NT2/D1 (cell line): ENCODE data around the gene SLC6A8.

ENCODE experiments used
- DNase-seq: peaks from one replicate; pipeline ENCODE4 v3.0.0-alpha.2; 2011; ENCODE audit warnings: low read depth, low spot score
- H3K27me3 ChIP-seq: 2 replicates; pipeline ENCODE4 v1.6.0; 2011; ENCODE audit warnings: mild to moderate bottlenecking; ENCODE audit not compliant: insufficient read length, insufficient read depth
- H3K36me3 ChIP-seq: 2 replicates; pipeline ENCODE4 v1.6.1; 2011; ENCODE audit warnings: mild to moderate bottlenecking, low read length, mixed read lengths; ENCODE audit not compliant: insufficient read depth, insufficient read length
- H3K4me1 ChIP-seq: 2 replicates; pipeline ENCODE4 v1.5.1; 2011; ENCODE audit not compliant: insufficient read depth, insufficient read length
- H3K4me3 ChIP-seq: 2 replicates; pipeline ENCODE4 v1.5.1; 2011; ENCODE audit warnings: low read depth; ENCODE audit not compliant: insufficient read length
- H3K9ac ChIP-seq: 2 replicates; pipeline ENCODE4 v1.6.0; 2011; ENCODE audit warnings: low read depth; ENCODE audit not compliant: insufficient read length
- H3K9me3 ChIP-seq: 2 replicates; pipeline ENCODE4 v1.5.1; 2011; ENCODE audit warnings: mild to moderate bottlenecking, low read length; ENCODE audit not compliant: insufficient read depth
- SUZ12 ChIP-seq: IDR thresholded peaks from 2 replicates; pipeline ENCODE4 v1.6.1; 2011; ENCODE audit not compliant: insufficient read length, insufficient read depth; ENCODE audit errors: extremely low read depth
- YY1 ChIP-seq: IDR thresholded peaks from 2 replicates; pipeline ENCODE4 v1.6.1; 2011; ENCODE audit not compliant: insufficient read length, insufficient read depth
- ZNF274 ChIP-seq: IDR thresholded peaks from 2 replicates; pipeline ENCODE4 v1.6.1; 2011; ENCODE audit warnings: mild to moderate bottlenecking, low read depth, low read length

The SLC6A8 gene

DNA sequence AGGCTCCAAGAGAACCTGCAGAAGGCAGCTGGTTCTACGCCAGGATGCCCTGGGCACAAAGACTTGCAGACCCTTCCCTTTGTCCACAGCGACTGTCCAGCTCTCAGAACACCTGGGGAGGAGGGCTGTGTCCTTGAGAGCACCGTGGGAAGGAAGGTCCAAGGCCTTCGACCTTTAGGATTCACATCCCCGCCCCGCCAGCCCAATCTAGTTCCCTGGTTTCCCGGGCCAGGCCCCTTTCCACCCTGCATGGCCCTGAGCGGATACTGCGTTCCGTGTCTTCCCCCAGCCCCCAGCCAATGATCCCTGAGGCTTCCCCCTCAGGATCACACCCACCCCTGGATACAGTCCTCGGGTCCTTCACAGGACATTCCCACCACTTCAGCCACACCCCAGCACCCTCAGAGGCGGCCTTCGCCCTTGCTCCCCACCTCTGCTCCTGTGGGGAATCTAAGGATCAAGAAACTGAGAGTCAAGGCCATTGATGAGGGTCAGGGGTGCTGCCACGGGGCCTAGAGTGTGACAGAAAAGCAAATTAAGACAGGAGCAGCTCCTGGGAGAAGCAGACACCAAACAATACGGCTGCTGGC is 46.0 kb downstream of the SLC6A8 start:
- 0 out of 2 replicates have a peak, but pooled peaks cover 6% of the 10 kb centered on the region for H3K9me3 ChIP-seq
- no peak overlapping the region for H3K9ac ChIP-seq
- no peak overlapping the region for H3K4me3 ChIP-seq
- DNase-seq, result no peak
- no peak for TF ChIP-seq ZNF274
- TF ChIP-seq YY1, result no peak
- no peak for TF ChIP-seq SUZ12
- H3K36me3 ChIP-seq, result peaks cover 10% of the 10 kb centered on the region
- no peaks in the 10 kb centered on the region for H3K27me3 ChIP-seq
- peaks cover 2% of the 10 kb centered on the region for H3K4me1 ChIP-seq

DNA sequence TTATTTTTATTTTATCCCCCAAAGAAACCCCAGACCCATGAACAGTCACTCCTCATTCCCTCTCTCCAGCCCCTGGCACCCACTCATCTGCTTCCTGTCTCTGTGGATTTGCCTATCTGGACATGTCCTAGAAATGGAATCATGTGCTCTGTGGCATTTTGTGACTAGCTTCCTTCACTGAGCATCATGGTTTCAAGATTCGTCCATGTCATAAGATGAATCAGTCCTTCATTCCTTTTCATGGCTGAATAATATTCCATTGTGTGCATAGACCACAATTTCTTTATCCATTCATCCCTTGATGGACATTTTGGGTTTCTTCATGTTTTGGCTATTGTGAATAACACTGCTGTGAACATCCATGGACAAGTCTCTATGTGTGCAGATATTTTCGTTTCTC is 47.1 kb downstream of the SLC6A8 start:
- H3K4me3 ChIP-seq, result no peak overlapping the region
- TF ChIP-seq SUZ12, result no peak
- no peak for TF ChIP-seq YY1
- TF ChIP-seq ZNF274, result no peak
- H3K36me3 ChIP-seq, result peaks cover under 1% of the 10 kb centered on the region
- no peak overlapping the region for H3K9ac ChIP-seq
- 0 out of 2 replicates have a peak, but pooled peaks cover 6% of the 10 kb centered on the region for H3K9me3 ChIP-seq
- H3K4me1 ChIP-seq, result peaks cover 2% of the 10 kb centered on the region
- no peaks in the 10 kb centered on the region for H3K27me3 ChIP-seq
- DNase-seq, result no peak

DNA sequence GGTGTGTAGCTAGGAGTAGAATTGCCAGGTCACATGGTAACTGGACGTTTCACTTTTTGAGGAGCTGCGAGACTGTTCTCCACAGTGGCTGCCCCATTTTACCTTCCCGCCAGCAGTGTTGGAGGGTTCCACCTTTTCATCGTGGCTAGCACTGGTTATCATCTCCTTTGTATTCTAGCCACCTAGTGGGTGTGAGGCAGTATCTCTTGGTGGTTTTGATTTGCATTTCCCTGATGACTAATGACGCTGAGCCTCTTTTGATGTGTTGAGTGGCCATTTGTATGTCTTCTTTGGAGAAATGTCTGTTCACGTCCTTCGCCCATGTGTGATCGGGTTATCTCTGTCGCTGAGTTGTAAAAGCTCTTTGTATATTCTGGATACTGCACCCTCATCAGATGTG is 47.5 kb downstream of the SLC6A8 start:
- DNase-seq, result no peak
- H3K9me3 ChIP-seq, result 0 out of 2 replicates have a peak, but pooled peaks cover 6% of the 10 kb centered on the region
- H3K4me3 ChIP-seq, result no peak overlapping the region
- no peak overlapping the region for H3K9ac ChIP-seq
- H3K27me3 ChIP-seq, result no peaks in the 10 kb centered on the region
- no peaks in the 10 kb centered on the region for H3K36me3 ChIP-seq
- peaks cover 2% of the 10 kb centered on the region for H3K4me1 ChIP-seq
- no peak for TF ChIP-seq SUZ12
- TF ChIP-seq ZNF274, result no peak
- TF ChIP-seq YY1, result no peak

DNA sequence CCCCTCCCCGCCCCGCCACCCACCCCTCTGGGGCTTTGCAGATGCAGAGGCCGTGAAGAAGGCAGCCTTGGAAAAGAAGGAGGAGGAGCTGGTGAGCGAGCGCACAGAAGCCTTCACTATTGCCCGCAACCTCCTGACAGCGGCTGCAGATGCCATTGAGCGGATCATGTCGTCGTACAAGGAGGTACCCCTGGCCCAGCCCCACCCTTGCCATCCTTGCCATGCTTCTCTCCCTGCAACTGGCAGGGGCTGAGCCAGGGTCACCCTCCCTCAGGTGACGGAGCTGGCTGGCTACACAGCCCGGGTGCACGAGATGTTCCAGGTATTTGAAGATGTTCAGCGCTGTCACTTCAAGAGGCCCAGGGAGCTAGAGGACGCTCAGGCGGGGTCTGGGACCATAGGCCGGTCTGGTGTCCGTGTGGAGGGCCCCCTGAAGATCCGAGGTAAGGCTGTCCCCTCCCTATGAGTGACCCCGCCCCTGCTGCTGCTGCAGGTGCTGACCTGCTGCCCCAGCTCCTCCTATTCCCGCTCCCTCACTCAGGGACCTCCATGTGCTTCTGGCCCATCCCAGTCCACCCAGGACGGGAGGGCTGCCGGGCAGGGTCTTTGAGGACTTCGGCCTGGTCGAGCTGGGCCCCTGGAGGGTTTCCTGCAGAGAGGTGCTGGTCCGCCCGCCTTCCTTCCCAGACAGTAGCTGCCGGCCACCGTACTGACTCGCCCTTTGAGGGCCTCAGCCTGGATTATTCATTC is 48.5 kb downstream of the SLC6A8 start:
- Histone ChIP-seq H3K27me3 (no peaks in the 10 kb centered on the region), H3K4me3 (no peak overlapping the region), H3K9ac (no peak overlapping the region), H3K9me3 (0 out of 2 replicates have a peak, but pooled peaks cover 1% of the 10 kb centered on the region), H3K4me1 (peaks cover 2% of the 10 kb centered on the region), H3K36me3 (no peaks in the 10 kb centered on the region)
- TF ChIP-seq SUZ12 (no peak), ZNF274 (no peak), YY1 (no peak)
- no peak for DNase-seq

DNA sequence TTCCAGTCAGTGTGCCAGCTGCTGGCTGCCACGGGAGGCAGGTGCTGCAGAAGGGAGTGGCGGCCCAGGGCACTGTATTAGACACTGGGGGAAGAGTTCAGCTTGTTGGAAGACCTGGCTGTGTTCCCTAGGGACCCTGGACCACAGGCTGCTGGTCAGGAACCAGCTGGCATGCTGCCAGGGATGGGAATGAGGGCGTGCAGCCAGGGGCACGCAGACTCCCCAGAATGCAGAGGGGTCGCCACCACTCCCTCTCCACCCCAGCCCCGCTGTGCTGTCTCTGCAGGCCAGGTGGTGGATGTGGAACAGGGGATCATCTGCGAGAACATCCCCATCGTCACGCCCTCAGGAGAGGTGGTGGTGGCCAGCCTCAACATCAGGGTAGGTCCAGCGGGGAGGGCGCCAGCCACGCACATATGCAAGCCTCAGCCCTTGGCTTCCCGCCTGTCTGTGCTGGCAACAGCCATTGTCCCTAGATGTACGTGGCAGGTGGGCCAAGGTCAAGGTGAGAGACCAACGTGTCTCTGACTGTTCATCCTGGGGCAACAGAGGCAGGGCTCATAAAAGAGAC is 49.2 kb downstream of the SLC6A8 start:
- DNase-seq, result no peak
- Histone ChIP-seq H3K36me3 (no peaks in the 10 kb centered on the region), H3K4me1 (peaks cover 2% of the 10 kb centered on the region), H3K9me3 (no peaks in the 10 kb centered on the region), H3K9ac (no peak overlapping the region), H3K27me3 (no peaks in the 10 kb centered on the region), H3K4me3 (no peak overlapping the region)
- TF ChIP-seq ZNF274 (no peak), YY1 (no peak)

DNA sequence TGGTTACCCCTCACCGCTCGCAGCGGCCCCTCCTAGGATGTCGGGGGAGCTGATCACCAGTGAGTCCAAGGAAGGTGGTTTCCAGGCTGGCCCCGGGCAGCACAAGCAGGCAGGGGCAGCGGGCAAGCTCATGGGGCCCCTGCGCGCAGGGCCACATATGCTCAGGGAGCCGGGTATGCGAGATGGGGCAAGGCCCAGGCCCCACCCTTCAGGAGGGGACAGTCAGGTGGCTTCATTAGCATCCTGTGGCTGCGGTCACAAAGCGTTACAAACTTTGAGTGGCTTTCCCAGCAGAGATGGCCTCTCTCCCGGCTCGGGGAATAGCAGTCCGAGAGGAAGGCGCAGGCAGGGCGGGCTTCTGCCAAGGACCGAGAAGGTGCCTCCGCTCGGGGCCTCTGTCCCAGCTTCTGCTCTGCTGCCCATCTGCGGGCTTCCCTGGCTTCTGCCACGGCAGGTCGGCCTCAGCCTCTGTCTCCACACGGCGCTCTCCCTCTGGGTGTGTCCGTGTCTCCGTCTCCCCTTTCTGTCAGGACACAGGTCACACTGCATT is 50.4 kb downstream of the SLC6A8 start:
- DNase-seq, result no peak
- Histone ChIP-seq H3K9ac (no peak overlapping the region), H3K4me3 (no peak overlapping the region), H3K27me3 (no peaks in the 10 kb centered on the region), H3K36me3 (no peaks in the 10 kb centered on the region), H3K4me1 (peaks cover 2% of the 10 kb centered on the region), H3K9me3 (no peaks in the 10 kb centered on the region)
- TF ChIP-seq SUZ12 (no peak), YY1 (no peak), ZNF274 (no peak)

DNA sequence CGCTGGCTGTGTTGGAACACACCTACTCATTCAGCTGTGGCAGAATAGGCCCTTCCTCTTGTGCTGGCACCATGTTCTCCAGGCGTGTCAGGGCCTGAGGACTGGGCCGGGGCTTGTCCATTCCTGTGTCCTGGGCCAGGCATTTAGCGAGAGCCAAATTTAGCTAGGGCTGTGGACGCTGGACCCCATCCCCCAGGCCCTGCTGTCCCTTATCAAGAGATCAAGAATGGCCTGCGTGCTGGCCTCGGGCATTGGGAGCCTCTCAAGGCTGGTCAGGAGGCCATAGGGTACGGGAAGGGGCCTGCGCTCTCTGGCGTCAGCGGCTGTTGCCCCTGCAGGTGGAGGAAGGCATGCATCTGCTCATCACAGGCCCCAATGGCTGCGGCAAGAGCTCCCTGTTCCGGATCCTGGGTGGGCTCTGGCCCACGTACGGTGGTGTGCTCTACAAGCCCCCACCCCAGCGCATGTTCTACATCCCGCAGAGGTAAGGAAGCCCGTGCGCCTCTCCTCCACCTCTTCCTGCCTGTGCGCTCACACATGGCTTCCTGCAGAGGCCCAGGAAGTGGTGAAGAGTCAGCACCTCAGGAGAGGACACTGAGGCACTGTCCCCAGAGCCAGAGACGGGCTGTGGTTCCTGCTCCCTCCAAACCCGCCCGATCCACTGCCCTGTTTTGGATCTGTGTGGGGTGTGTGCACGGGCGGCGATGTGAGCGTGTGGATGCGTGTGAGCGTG is 52.2 kb downstream of the SLC6A8 start:
- Histone ChIP-seq H3K4me1 (peaks cover 2% of the 10 kb centered on the region), H3K9ac (no peak overlapping the region), H3K9me3 (no peaks in the 10 kb centered on the region), H3K27me3 (no peaks in the 10 kb centered on the region), H3K36me3 (no peaks in the 10 kb centered on the region), H3K4me3 (no peak overlapping the region)
- TF ChIP-seq SUZ12 (no peak), YY1 (no peak), ZNF274 (no peak)
- DNase-seq, result no peak
